Prostate gland (tissue), 2 donors: ENCODE data around the gene ALS2CL. TPM values are rescaled to one million over a fixed set of nuclear protein-coding genes. Genes with fewer than 3 reads are reported as not detected.

Experiments
- DNase-seq: peaks from one replicate; pipeline ENCODE4 v3.0.0-alpha.2; 2019; ENCODE audit warnings: low spot score
- H3K27ac ChIP-seq, 2 donors: fragments of 200-600 bp; sonication (generic); 2 replicates each; pipeline ENCODE4 v1.5.1; 2017 to 2019
- H3K27me3 ChIP-seq: fragments of 200-600 bp; sonication (generic); replicated peaks from 2 replicates; pipeline ENCODE4 v1.5.1; 2019; ENCODE audit not compliant: insufficient read depth
- H3K36me3 ChIP-seq, 2 donors: fragments of 200-600 bp; sonication (generic); 1 replicate in 1 of 2; 2 replicates in 1 of 2; pipeline versions ENCODE4 v1.5.1 to v1.8.1; 2017 to 2019
- H3K4me1 ChIP-seq: fragments of 200-600 bp; sonication (generic); replicated peaks from 2 replicates; pipeline ENCODE4 v1.5.1; 2019
- H3K4me3 ChIP-seq, 2 donors: fragments of 200-600 bp; sonication (generic); 2 replicates each; pipeline ENCODE4 v1.5.1; 2017 to 2019
- H3K9me3 ChIP-seq: fragments of 200-600 bp; sonication (generic); 2 replicates; pipeline ENCODE4 v1.5.1; 2017
- CTCF ChIP-seq, 4 experiments: fragments of 200-600 bp in 2 of 4; fragments of 450-650 bp in 2 of 4; sonication (generic) in 2 of 4; IDR thresholded peaks; 1 replicate in 3 of 4; 2 replicates in 1 of 4; pipeline ENCODE4 v1.5.1; 2016 to 2019; ENCODE audit warnings: antibody characterized with exemption in 4 of 4, mild to moderate bottlenecking in 2 of 4, moderate library complexity in 2 of 4
- POLR2A ChIP-seq: fragments of 450-650 bp; IDR thresholded peaks from one replicate; pipeline ENCODE4 v1.6.1; 2016; ENCODE audit warnings: antibody characterized with exemption, mild to moderate bottlenecking
- POLR2AphosphoS5 ChIP-seq: sonication (generic); formaldehyde crosslinking; IDR thresholded peaks from one replicate; pipeline ENCODE4 v1.6.1; 2017; ENCODE audit warnings: antibody characterized with exemption
- WGBS: methylation state at CpG from one replicate; pipeline ENCODE4 v1.1.5; 2018; 5-methylcytosine and 5-hydroxymethylcytosine counted together
- intact Hi-C: fragments of 100-400 bp; cut with DNase I; formaldehyde crosslinking; loops from one replicate; pipeline ENCODE4 v1.14.2; 2022
- small RNA-seq, 2 donors: library from RNA; depleted of rRNA; stranded (forward); fragments of <200 nt; gene quantifications; one replicate each; pipeline ENCODE3, GENCODE V24; 2016
- total RNA-seq, 2 donors: library from RNA; depleted of rRNA; stranded (reverse); fragments of >200 nt; gene quantifications; one replicate each; pipeline ENCODE4 v1.1.0, GENCODE V29; 2016

ALS2CL gene
- total RNA-seq, 2 donors from 2014 or later = 8.1 to 18.9 TPM

- DNase-seq = no peak
- no peaks in the 10 kb centered on the region for H3K9me3 ChIP-seq
- H3K27me3 ChIP-seq = no peaks in the 10 kb centered on the region
- H3K36me3 ChIP-seq = no peaks in the 10 kb centered on the region
- 50% methylated on average over 2 of the region's 2 CpGs for WGBS
- intact Hi-C loops = no loop called here
- no peak overlapping the region for H3K4me3 ChIP-seq
- H3K27ac ChIP-seq = no peak overlapping the region
- peaks cover 3% of the 10 kb centered on the region for H3K4me1 ChIP-seq
- TF ChIP-seq POLR2AphosphoS5 = no peak
- no peak for TF ChIP-seq CTCF (IDR thresholded peaks at IDR 0.05)
- no peak for TF ChIP-seq POLR2A
Observed at GRCh38 chr3:46624533-46624932, 68.9 kb downstream of the ALS2CL start.

DNA sequence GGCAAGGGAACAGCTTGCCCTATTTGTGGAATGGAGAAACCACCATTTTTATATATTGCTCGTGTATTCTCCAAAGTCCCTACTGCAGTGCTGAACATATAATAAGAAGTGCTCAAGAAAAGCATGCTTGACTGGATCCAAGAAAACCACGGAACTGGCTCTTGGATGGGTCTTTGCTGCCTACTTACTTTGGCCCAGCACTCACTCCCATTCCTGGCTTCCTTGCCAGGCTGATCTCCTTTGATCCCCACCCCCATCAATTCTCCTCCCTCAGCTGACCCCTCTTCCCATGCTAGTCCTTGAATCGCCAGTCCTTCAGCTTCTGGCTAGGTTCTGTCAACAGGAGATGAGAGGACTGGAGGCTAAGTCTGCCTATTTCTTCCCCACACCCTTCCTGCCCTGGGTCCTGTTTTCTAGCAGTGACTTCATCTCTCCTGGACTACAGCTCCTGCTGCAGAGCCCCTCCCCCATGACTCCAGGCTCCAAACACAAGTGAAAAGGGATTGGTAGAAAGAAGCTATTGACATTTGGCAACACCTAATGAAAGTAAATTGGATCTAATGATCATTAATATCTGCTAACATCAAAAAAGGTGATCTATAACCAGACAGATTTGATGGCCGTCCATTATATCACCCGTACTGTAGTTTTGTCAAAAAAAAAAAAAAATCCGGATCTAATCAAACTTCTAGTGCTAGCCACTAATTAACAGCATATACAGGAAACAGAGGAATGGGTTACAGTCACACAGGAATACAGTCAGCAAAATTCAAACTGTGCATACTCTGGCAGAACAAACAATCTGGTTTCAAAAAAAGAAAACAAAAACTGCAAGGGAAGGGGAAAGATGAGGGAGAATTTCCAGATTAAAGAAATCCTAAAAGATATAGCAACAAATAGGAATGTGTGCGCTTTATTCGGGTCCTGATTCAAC lies 73.4 kb downstream of the ALS2CL start:
- WGBS = 66% methylated on average over 8 of the region's 8 CpGs
- Histone ChIP-seq H3K27ac (no peak overlapping the region), H3K36me3 (no peaks in the 10 kb centered on the region), H3K4me3 (no peak overlapping the region), H3K4me1 (peaks cover 3% of the 10 kb centered on the region), H3K9me3 (no peaks in the 10 kb centered on the region), H3K27me3 (peaks cover 3% of the 10 kb centered on the region)
- no peak for DNase-seq
- intact Hi-C loops = no loop called here
- TF ChIP-seq CTCF (IDR thresholded peaks at IDR 0.05) (no peak), POLR2AphosphoS5 (no peak), POLR2A (no peak)

Small RNA genes within 50 kb of the gene (small RNA-seq; reads per million reads assigned to genes)
- gene RF00591 = 0 reads per million in 2 donors

Other genes starting within 250 kb of the ALS2CL start
- gene LTF, start 228.8 kb downstream of the ALS2CL start, total RNA-seq = 100 to 1,000 TPM in 1 of 2 donors, 10 to 100 TPM in 1; 22.6 to 130 TPM
- gene RTP3, start 195.7 kb downstream of the ALS2CL start, total RNA-seq = under 1 TPM in 1 of 2 donors, not detected in 1; 0.68 TPM
- gene LRRC2, start 127.4 kb downstream of the ALS2CL start, total RNA-seq = 1 to 10 TPM in 1 of 2 donors, under 1 TPM in 1; 0.45 to 1.6 TPM
- gene FAM240A, start 81.2 kb downstream of the ALS2CL start, total RNA-seq = under 1 TPM in 1 of 2 donors, not detected in 1; 0.32 TPM
- gene TMIE, start 7.7 kb upstream of the ALS2CL start, total RNA-seq = 1 to 10 TPM in 1 of 2 donors, under 1 TPM in 1; 0.18 to 1.6 TPM
- under 1 TPM; 0.14 to 0.80 TPM for gene PRSS50, start 24.2 kb upstream of the ALS2CL start, total RNA-seq
- 1 to 10 TPM in 1 of 2 donors, not detected in 1; 1.9 TPM for gene MYL3, start 169.8 kb upstream of the ALS2CL start, total RNA-seq
- gene PTH1R, start 184.0 kb upstream of the ALS2CL start, total RNA-seq = 10 to 100 TPM in 1 of 2 donors, 1 to 10 TPM in 1; 1.3 to 10.8 TPM